GM19193 (cell line): ENCODE measurements around the gene CDC20B.

Source experiments
- POLR2A ChIP-seq: IDR thresholded peaks from 4 replicates; pipeline ENCODE4 v1.6.1; 2011; ENCODE audit not compliant: insufficient read depth, insufficient read length; ENCODE audit errors: extremely low read depth

The CDC20B gene

DNA sequence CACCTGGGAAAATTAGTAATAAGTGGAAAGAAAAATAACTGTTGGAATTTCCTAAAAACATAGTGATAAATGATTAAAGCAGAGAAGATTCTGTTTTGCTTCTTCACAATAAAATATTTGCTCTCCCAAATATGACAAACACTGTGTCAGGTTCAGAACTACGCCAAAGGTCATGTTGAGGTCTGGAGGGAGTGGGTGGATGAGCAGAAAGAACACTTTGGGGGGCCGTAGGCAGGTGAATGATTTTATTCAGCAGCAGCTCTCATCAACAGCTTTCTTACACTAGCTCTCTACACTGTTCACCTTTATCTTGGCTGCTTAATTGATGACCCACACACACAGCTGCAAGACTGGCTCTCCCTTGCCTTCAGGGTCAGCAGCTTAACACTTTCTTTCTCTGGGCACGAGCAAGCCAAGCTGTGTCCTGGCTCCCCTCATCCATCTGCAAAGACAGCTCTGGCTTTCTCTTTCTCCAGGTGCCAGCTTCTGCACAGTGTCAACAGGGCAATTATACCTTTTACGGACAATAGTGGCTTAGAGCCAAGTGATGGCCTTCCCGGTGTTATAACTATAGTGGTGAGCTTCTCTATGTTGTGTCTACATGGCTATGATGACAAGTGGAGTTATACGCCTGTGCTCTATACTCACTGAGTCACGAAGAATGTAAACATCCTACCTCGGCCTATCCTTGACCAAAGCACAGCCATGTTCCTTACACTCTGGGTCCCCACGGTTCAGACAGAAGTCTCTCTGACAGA is 31.9 kb downstream of the CDC20B start:
- no peak for TF ChIP-seq POLR2A

DNA sequence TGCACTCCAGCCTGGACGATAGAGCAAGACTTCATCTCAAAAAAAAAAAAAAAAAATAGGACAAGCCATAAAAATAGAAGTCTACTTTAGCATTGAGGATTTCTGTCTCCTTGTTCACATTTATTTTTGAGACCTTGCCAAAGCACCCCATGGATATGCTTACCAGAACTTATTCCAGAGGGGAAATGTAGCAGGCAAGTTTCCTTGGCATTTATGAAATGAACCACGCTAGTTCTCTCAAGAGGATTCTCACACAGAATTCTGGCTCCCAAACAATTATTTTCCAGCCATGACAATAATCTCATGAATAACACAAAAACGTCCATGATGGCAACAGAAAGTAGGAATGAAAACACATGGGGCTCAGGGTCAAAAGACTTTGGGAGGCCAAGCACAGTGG is 36.5 kb downstream of the CDC20B start:
- TF ChIP-seq POLR2A, result no peak

DNA sequence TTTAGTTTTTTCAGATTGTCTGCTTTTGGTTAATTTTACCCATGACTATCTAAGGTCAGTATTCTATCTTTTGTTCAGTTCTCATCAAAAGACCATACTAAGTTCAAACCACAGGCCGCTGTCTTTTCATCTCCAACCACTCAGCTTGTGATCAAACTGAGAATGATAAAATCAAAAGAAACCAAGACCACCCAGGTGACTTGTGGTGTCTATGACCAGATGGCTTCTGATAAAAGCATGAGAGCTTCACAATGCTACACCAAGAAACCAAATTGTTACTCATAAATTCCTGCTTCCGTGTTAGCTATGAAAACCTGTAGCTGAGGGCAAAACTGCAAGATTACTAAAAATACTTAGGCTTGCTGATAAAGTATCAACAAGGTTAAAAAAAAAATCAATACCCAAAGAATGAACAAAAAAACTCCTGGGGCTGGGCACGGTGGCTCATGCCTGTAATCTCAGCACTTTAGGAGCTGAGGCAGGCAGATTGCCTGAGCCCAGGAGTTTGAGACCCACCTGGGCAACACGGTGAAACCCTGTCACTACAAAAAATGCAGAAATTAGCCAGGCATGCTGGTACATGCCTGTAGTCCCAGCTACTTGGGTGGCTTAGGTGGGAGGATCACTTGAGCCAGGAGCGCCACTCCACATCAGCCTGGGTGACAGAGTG is 38.8 kb downstream of the CDC20B start:
- TF ChIP-seq POLR2A, result no peak

- no peak for TF ChIP-seq POLR2A
These were observed 49.6 kb downstream of the CDC20B start for GRCh38 chr5:55123365-55123764.

DNA sequence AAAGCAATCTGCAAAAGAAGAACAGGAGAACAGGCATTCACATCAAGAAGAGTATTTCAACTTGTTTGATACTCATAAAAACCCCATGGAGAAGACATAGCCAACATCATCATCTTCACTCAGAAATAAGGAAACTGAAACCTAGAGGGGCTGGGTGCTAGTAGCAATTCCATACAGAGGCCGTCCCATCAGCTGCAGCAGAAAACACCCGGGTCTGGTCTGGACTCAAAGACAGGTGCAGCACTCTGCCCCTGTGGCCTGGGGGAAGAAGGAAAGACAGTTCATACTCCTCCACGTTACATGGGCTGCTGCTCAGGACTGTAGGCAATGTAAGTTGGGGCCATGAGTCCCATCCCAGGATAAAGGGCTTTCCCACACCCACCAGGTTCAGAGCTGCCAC is 58.9 kb downstream of the CDC20B start:
- no peak for TF ChIP-seq POLR2A

DNA sequence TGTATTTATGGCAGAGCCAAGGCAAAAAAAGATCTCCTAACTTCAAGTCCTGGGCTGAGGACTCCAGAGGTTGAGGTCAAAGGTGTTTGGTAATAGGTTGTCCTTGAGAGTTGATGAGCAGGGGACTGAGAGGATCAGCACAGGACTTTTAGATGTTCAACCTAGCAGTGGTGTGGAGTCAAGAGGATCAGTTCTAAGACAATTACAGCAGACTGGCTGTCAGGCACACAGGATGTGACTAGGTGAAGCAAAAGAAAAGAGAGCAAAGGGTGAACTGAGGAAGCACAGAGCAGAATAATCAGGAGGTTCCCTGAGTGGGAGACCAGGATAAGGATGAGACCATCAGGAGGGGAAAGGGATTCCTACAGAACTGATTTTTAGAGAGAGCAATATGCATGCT is 59.6 kb downstream of the CDC20B start:
- no peak for TF ChIP-seq POLR2A

DNA sequence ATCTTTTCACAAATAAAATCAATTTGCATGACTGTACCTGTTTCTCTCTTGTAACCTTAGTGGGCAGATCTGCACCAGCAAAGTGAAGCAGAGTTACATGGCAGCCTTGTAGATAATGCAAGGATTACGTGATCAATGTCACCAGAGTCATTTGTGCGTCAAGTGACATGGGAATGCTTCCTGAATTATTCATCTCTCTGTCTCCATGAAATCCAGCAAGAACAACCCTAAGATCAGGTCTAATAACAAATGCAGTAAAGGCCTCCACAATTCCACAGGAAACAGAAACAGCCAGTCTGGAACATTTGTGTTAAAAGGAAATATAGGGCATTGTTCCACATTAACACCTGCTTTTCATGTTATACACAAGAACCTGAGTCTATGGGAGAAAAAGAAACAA is 62.8 kb downstream of the CDC20B start:
- TF ChIP-seq POLR2A, result no peak

GRCh38 chr5:55108661-55109060 is 64.3 kb downstream of the CDC20B start:
- TF ChIP-seq POLR2A, result no peak

GRCh38 chr5:55104946-55105701 is 67.9 kb downstream of the CDC20B start:
- TF ChIP-seq POLR2A, result no peak

DNA sequence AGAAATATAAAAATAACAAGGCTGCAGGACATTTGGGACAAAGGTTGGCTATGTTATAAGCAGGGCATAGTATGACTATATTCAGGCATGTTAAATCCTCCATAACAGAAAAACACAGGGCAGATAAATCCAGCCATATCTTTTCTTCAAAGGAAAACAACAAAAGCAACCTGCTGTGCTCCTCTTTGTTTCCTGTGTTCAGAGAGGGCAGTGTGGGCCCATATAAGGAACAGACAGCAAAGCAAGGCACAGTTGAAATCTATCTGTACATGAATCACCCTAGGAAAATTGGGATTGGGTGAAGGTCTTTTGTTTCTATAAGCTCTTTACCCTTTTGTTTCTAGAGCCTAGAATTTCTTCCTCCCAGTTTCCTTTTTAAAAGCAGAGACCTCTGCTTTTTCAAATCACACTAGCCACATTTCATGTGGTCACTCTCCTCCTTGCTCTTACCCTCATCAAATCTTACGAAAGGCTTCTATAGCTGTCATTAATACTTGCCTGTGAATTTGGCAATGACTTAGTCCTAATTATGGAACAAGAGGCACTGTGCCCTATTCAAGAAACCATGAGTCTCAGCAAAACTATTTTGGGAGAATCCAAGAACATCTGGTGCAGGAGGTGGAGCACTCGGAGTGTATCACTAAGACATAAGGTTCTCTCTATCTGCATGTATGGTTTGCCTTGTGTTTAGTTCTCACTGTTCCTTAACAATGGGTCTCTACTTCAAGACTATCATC is 68.8 kb downstream of the CDC20B start:
- no peak for TF ChIP-seq POLR2A

GRCh38 chr5:55102348-55102747 is 70.6 kb downstream of the CDC20B start, which contains the start of gene GZMA:
Gene GZMA, plus strand, starts transcription at chr5:55102646. Its CDS starts 37 bp downstream, at chr5:55102683.
- no peak for TF ChIP-seq POLR2A

GRCh38 chr5:55101556-55102276 is 71.3 kb downstream of the CDC20B start:
- TF ChIP-seq POLR2A, result no peak

DNA sequence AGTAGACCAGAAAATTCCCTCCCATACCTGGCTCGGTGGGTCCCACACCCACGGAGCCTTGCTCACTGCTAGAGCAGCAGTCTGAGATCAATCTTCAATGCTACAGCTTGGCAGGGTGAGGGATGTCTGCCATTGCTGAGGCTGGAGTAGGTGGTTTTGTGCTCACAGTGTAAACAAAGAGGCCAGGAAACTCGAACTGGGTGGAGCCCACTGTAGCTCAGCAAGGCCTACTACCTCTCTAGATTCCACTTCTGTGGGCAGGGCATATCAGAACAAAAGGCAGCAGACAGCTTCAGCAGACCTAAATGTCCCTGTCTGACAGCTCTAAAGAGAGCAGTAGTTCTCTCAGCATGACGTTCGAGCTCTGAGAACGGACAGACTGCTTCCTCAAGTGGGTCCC is 76.1 kb downstream of the CDC20B start:
- TF ChIP-seq POLR2A, result no peak

DNA sequence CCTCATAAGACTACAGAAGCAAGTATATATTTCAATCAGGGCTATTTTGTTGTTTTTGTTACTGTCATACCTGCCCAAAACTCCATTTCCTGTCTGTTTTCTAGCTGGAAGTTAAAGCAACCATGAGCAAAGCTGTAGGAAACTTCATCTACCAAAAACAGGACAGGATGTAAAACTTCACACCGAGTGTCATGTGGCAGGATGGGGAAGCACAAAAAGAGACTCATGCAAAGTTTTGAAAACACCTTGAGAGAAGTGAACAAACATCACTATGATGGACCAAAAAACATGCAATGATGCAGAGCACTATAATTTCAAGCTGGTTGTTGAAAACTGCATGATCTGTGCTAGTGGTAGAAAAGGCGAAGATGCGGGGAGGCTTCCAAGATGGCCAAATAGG is 76.8 kb downstream of the CDC20B start:
- TF ChIP-seq POLR2A, result no peak
